NCI-H82 treated with DMSO at 0.1 percent for 48 hours (cell line): ENCODE data around the gene PHYKPL.

Experiments
- DNase-seq: peaks from one replicate; lab custom pipeline; 2025; ENCODE audit not compliant: unreplicated experiment; lab: John Stamatoyannopoulos, UW

Gene PHYKPL

GRCh38 chr5:178232124-178232919, at the start of gene PHYKPL:
Gene PHYKPL (minus strand): TSS chr5:178232802. CDS start chr5:178232550, 252 bp downstream.
- DNase-seq = no peak

GRCh38 chr5:178282391-178282790, 49.8 kb upstream of the PHYKPL start:
- DNase-seq = no peak

- no peak for DNase-seq
Observed at GRCh38 chr5:178281331-178281730, 48.7 kb upstream of the PHYKPL start.

- DNase-seq = no peak
Observed at GRCh38 chr5:178280631-178281030, 48.0 kb upstream of the PHYKPL start.

- DNase-seq = no peak
Observed at GRCh38 chr5:178279723-178280438, 47.3 kb upstream of the PHYKPL start.

- no peak for DNase-seq
Observed at GRCh38 chr5:178279026-178279722, 46.6 kb upstream of the PHYKPL start.

GRCh38 chr5:178278358-178279023, 45.9 kb upstream of the PHYKPL start:
- DNase-seq = no peak

- no peak for DNase-seq
Observed at GRCh38 chr5:178277866-178278265, 45.3 kb upstream of the PHYKPL start.

- no peak for DNase-seq
Observed at GRCh38 chr5:178277346-178277745, 44.7 kb upstream of the PHYKPL start.

GRCh38 chr5:178274781-178275537, 42.4 kb upstream of the PHYKPL start:
- DNase-seq = no peak

GRCh38 chr5:178273665-178274541, 41.3 kb upstream of the PHYKPL start:
- DNase-seq = no peak

GRCh38 chr5:178273041-178273440, 40.4 kb upstream of the PHYKPL start:
- DNase-seq = no peak

- no peak for DNase-seq
Observed at GRCh38 chr5:178272591-178272990, 40.0 kb upstream of the PHYKPL start.

- no peak for DNase-seq
Observed at GRCh38 chr5:178271726-178272479, 39.3 kb upstream of the PHYKPL start.

GRCh38 chr5:178271231-178271630, 38.6 kb upstream of the PHYKPL start:
- DNase-seq = no peak

- DNase-seq = no peak
Observed at GRCh38 chr5:178269499-178269898, 36.9 kb upstream of the PHYKPL start.

GRCh38 chr5:178267876-178268275, 35.3 kb upstream of the PHYKPL start:
- DNase-seq = no peak

GRCh38 chr5:178267245-178267644, 34.6 kb upstream of the PHYKPL start:
- DNase-seq = no peak

- DNase-seq = no peak
Observed at GRCh38 chr5:178266581-178266980, 34.0 kb upstream of the PHYKPL start.
